ENCODE results near the gene NXNL1. TPM values are rescaled to one million over a fixed set of nuclear protein-coding genes. Genes with fewer than 3 reads are reported as not detected.
"Not testable (repeated sequence)": the region's sequence is repeated elsewhere in the genome, so short reads cannot be mapped to it uniquely, and the experiment has no call there.

Gene NXNL1
- total and polyA plus RNA-seq, 2 of the 4 experiments (the other 2 are of a cell fraction): not detected

DNA sequence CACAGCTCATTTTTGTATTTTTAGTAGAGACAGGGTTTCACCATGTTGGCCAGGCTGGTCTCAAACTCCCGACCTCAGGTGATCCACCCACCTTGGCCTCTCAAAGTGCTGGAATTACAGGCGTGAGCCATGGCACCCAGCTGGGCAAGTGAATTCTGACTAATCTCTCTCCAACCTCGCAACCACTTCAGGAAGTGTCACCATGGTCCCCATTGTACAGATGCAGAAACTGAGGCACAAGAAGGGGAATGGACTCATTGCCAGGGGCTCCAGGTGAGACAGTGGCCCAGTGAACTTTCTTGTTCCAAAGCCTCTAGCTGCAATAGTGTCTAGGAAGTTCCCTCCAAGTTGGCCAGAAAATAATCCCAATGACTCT, 47.8 kb upstream of the NXNL1 start:
- BruUV-seq (replicated peaks): not testable (repeated sequence)

More for the DNA sequence above, 47.8 kb upstream of the NXNL1 start:
- POLR2A ChIA-PET (ENCODE audit: unreplicated experiment); intact Hi-C loops (cut with micrococcal nuclease); in situ Hi-C loops (cut with MboI; ENCODE audit: low sequenced_read_pairs); H3K27me3 ChIP-seq (ENCODE audit: control insufficient read depth, insufficient read depth, low read length); H3K4me3 ChIP-seq (ENCODE audit: insufficient read depth, low read depth, low read length); H2AFZ ChIP-seq (replicated peaks; ENCODE audit: low read length, poor library complexity); H3K4me2 ChIP-seq (ENCODE audit: low read depth, low read length); dilution Hi-C loops (cut with HindIII; ENCODE audit: low sequenced_read_pairs, unreplicated experiment); H3K56ac ChIP-seq (ENCODE audit: extremely low read depth, insufficient read depth, low read length); DNase-seq; H3K9me3 ChIP-seq (ENCODE audit: control insufficient read depth, insufficient read depth, low read length); H3K9me1 ChIP-seq (ENCODE audit: insufficient read depth, low read length); ATAC-seq (ENCODE audit: low read depth): not testable (repeated sequence)
- Histone ChIP-seq H2BK20ac (ENCODE audit: low read depth, low read length) (peak overlapping the region; percentile 99; the same call in 1 of the 2 replicates), H3K36me3 (ENCODE audit: control insufficient read depth, insufficient read depth, low read length) (peaks cover 15% of the 10 kb centered on the region; the same call in 1 of the 2 replicates), H3K23ac (ENCODE audit: low read depth, low read length) (peak overlapping the region; percentile 96; the same call in 1 of the 2 replicates), H3K18ac (ENCODE audit: low read depth, low read length) (peak overlapping the region; percentile 95), H4K20me1 (ENCODE audit: insufficient read depth, low read length) (peaks cover 15% of the 10 kb centered on the region), H3K4ac (ENCODE audit: low read depth, low read length) (peak overlapping the region; percentile 100), H3K27ac (ENCODE audit: insufficient read depth, low read length) (peak overlapping the region; percentile 100), H2AK9ac (replicated peaks; ENCODE audit: low read depth, low read length, poor library complexity) (peak overlapping the region; percentile 85), H3K79me1 (ENCODE audit: low read depth in 1 of 2, low read length in 2 of 2) (peaks cover 17 to 67% of the 10 kb centered on the region in 2 experiments), H2BK15ac (ENCODE audit: low read depth, low read length) (peak overlapping the region; percentile 98; the same call in 2 of the 3 replicates), H2BK5ac (ENCODE audit: low read depth, low read length, poor library complexity, severe bottlenecking) (peak overlapping the region; percentile 99), H2AK5ac (ENCODE audit: low read depth, low read length) (peak overlapping the region; percentile 100), H4K91ac (ENCODE audit: insufficient read depth, low read depth, low read length) (peak overlapping the region; percentile 99), H3K14ac (replicated peaks; ENCODE audit: low read depth, low read length) (peak overlapping the region; percentile 100), H2BK120ac (ENCODE audit: low read depth, low read length) (peak overlapping the region; percentile 99), H3K4me1 (ENCODE audit: control insufficient read depth, insufficient read depth, low read length) (peaks cover 16% of the 10 kb centered on the region), H3K9ac (ENCODE audit: low read depth, low read length) (peak overlapping the region; percentile 95), H4K5ac (ENCODE audit: low read depth, low read length) (peak overlapping the region; percentile 97), H4K8ac (ENCODE audit: low read depth in 2 of 2, low read length in 2 of 2) (peak overlapping the region; percentile 85 to 99)
- CTCF ChIA-PET: interaction anchor here (1.0 to 1.3 kb wide), 2 partner anchors 13 to 65 kb away, joined by 3 read pairs; no protein-coding TSS in a partner anchor
- 80% methylated on average over 1 of the region's 3 CpGs; no CpG with 5 or more reads in 1 of the 2 experiments for WGBS, 2 experiments (ENCODE audit: extremely low coverage in 2 of 2, insufficient read length in 1 of 2)

Data from IMR-90 (cell line).